ENCODE data around the gene GIGYF1.
"Not testable (repeated sequence)": the region's sequence is repeated elsewhere in the genome, so short reads cannot be mapped to it uniquely, and the experiment has no call there.

GIGYF1 gene

GRCh38 chr7:100706672-100707311 is 12.7 kb upstream of the GIGYF1 start:
- DNase-seq, result no peak

- DNase-seq, result peak; percentile 63
Measured at GRCh38 chr7:100705753-100706671, 12.0 kb upstream of the GIGYF1 start, which contains the start of gene POP7. POP7 (plus strand) TSS chr7:100706121; CDS start chr7:100706831, 710 bp downstream.

GRCh38 chr7:100705320-100705752 is 11.3 kb upstream of the GIGYF1 start:
- no peak for DNase-seq

GRCh38 chr7:100701089-100701488 is 7.0 kb upstream of the GIGYF1 start:
- DNase-seq, result not testable (repeated sequence)

GRCh38 chr7:100699018-100699417 is 5.0 kb upstream of the GIGYF1 start:
- DNase-seq, result no peak

GRCh38 chr7:100696123-100696521 is 2.1 kb upstream of the GIGYF1 start:
- DNase-seq, result no peak

GRCh38 chr7:100693312-100694097 is 545 bp downstream of the GIGYF1 start:
- DNase-seq, result no peak

DNA sequence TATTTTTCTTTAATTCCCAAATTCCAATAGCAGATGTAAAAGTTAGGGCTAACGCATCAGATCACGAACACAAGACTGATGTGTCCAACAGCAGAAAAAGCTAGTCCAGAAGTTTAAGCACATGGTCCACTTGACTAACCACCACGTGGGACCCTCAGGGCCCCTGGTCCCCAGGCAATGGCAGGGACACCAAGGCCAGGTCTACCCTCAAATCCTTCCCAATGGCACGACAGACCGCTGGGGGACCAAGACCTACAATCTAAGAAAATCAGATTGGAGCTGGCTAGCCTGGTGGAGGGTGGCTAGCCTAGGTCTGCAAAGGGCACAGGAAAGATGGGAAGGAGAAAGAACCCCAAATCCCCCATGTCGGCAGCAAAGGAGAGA is 1.5 kb downstream of the GIGYF1 start:
- DNase-seq, result no peak

- DNase-seq, result no peak
Measured at GRCh38 chr7:100691676-100692577, 2.1 kb downstream of the GIGYF1 start.

- DNase-seq, result no peak
Measured at GRCh38 chr7:100689230-100690135, 4.6 kb downstream of the GIGYF1 start.

DNA sequence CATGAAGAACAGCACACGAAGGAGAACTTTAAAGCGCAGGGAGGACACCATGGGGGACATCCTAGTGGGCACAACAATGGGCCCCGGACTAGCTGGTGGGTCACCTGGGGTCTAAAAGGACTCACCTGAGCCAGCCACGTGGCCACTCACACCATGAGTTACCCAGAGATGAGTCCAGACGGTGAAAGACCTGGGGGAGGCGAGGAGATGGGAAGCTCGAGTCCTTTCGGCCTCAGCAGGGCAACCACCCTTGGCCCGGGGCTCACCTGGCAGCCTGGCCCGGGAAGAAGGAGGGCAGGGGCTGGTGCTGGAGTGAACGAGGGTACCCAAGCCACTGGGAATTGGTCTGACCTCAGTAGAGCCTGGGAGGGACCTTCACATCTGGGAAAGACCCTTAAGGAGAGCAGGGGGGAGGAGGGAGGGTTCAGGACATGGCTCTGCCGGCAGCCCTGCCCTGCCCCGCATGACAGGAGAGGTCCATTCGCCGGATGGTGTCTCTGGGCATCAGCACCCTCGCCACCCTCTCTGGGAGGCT is 5.7 kb downstream of the GIGYF1 start:
- no peak for DNase-seq

- no peak for DNase-seq
Measured at GRCh38 chr7:100687751-100688300, 6.2 kb downstream of the GIGYF1 start.

GRCh38 chr7:100687261-100687660 is 6.8 kb downstream of the GIGYF1 start:
- no peak for DNase-seq

DNA sequence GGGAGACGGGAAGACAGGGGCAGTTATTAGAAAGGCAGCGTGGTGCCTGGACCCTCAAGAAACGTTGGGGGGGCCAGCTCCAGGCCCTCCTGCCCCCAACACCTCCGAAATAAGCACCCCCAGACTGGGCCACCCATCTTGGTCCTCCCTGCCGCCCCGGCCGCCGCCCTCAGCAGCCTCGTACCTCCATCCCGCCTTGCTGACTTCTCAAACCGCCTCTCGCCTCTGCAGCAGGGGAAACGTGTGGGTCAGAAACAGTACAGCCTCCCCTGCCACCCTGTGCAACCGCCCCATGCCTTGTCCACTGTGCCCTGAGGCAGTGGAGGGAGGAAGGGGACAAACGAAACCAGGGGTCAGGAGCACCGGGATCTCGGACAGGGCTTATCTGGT is 7.2 kb downstream of the GIGYF1 start:
- no peak for DNase-seq

GRCh38 chr7:100686201-100686821 is 7.7 kb downstream of the GIGYF1 start:
- DNase-seq, result no peak

DNA sequence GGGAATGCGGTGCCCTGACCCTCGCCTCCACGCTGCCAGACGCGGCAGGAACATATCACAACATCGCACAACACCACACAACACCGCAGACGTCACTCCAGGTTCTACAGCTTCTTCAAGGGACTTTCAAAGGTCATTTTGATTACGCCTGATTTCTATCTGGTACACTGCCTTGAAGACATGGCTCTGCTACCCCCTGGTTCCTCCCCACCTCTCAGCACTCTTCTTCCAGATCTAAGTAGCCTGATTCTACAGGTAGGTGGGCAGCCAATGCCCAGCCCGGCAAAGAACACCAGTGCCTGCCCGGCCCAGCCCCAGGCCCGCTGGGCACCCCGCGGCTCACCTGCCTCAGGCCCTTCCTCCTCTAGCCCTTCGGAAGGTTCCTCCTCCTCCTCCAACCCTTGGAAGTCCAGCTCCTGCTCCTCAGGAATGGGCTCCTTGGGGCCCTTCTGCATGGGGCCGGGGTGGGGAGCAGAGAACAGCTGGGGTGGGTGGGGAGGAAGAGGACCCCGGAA is 8.4 kb downstream of the GIGYF1 start:
- no peak for DNase-seq

DNA sequence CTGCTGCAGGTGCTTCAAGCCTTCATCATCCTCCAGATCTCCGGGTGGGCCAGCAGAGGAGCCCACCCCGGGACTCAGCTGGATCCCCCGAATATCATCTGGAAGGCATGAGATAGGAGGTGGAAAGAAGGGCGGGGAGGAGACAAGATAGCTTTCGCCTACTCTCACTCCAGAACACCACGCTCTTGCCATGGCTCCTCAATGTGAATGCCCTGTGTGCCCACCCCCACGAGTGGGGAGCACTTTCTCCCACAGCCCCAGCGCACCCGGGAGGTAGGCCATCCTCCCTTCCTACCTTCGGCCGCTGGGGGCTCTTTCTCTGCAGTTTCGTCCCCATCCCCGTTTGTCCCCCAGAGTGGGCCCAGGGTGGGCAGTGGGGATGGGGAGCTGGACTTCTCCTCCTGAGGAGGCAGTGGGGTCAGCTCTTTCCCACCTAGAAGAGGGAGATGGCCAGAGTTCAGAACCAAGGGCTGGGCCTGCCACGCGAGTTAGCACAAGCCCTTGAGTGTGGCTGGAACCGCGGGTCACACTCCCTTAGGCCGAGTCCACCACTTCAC is 8.9 kb downstream of the GIGYF1 start:
- no peak for DNase-seq

- no peak for DNase-seq
Measured at GRCh38 chr7:100684534-100685042, 9.5 kb downstream of the GIGYF1 start.

Data from SIG-M5 (cell line).